Heart left ventricle (tissue), 13 donors: Measurements from ENCODE around the gene DLGAP1.

Source experiments
- POLR2A ChIP-seq, 2 donors: fragments of 450-650 bp; IDR thresholded peaks; one replicate each; pipeline ENCODE4 v1.6.1; 2017; ENCODE audit warnings: antibody characterized with exemption in 2 of 2, mild to moderate bottlenecking in 2 of 2, moderate library complexity in 2 of 2
- TF ChIP-seq, protein P1 (sequence below), 12 donors: fragments of 200-600 bp; sonication (generic) in 4 of 12; IDR thresholded peaks; one replicate each; pipeline versions ENCODE4 v1.5.0 to v1.8.0; 2018 to 2022; ENCODE audit warnings: antibody characterized with exemption in 12 of 12, mild to moderate bottlenecking in 5 of 12
- donor health status: ischemic (EF 13 %, LVEDD 7.1; RV severe dilation, severe dysfunction).
- donor health status: DM: no; HTN: yes; CAD: no.
- donor health status: DM: no; HTN: no; CAD: no.
- donor health status: ischemic (EF 25% LVEDD 6.9; RV normal size, moderate dysfunction).
- donor health status: ischemic (EF 25% LVEDD 5.7; RV mildly dilated, moderate dysfunction).
- donor health status: ischemic (EF 35%, LVEDD 5.7; RV mildly dilated, moderate dysfunction).
- donor health status: nonischemic (EF 11% LVEDD 7.7; RV severe dilation, severe dysfunction).
- donor health status: DM: yes; HTN: yes; CAD: no.
- donor health status: PGD.
- donor health status: ischemic (EF 29% LVEDD 5.4; RV normal size, mild dysfunction).
- donor health status: nonischemic (EF 23%, LVEDD 6.1; RV moderate dilation, normal function).

DNA sequence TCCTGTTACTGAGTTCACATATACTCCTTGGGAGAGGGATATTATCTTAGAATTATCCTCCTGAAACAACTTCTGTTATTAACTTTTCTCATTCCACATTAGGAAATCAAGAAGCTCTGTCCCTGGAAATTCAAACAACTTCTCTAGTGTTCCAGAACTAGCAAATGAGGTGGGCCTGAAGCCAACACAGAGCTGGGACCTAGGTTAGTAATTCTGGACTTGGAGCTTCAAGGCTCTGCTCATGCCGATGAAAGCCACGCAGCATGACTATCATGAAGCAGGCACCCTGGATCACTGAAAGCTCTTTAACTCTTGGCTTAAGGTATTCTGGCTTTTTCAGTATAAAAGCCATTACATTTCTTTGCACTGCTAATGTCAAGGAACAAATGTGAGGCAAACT lies 762.4 kb downstream of the DLGAP1 start:
- TF ChIP-seq, protein P1, sequence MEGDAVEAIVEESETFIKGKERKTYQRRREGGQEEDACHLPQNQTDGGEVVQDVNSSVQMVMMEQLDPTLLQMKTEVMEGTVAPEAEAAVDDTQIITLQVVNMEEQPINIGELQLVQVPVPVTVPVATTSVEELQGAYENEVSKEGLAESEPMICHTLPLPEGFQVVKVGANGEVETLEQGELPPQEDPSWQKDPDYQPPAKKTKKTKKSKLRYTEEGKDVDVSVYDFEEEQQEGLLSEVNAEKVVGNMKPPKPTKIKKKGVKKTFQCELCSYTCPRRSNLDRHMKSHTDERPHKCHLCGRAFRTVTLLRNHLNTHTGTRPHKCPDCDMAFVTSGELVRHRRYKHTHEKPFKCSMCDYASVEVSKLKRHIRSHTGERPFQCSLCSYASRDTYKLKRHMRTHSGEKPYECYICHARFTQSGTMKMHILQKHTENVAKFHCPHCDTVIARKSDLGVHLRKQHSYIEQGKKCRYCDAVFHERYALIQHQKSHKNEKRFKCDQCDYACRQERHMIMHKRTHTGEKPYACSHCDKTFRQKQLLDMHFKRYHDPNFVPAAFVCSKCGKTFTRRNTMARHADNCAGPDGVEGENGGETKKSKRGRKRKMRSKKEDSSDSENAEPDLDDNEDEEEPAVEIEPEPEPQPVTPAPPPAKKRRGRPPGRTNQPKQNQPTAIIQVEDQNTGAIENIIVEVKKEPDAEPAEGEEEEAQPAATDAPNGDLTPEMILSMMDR (IDR thresholded peaks at IDR 0.05): no peak
- TF ChIP-seq POLR2A (IDR thresholded peaks at IDR 0.05): no peak
